ACHN (cell line): Measurements from ENCODE around the gene SPTBN1.

ENCODE experiments used
- DNase-seq: peaks from one replicate; pipeline ENCODE4 v3.0.0-alpha.2; 2015
- in situ Hi-C: cut with HindIII; loops from 2 replicates; pipeline ENCODE4 v1.10.0; 2017; ENCODE audit warnings: low sequenced_read_pairs, low pct_ligation_motif_present, low pct_unique_long_range_greater_than_20kb

SPTBN1 gene

DNA sequence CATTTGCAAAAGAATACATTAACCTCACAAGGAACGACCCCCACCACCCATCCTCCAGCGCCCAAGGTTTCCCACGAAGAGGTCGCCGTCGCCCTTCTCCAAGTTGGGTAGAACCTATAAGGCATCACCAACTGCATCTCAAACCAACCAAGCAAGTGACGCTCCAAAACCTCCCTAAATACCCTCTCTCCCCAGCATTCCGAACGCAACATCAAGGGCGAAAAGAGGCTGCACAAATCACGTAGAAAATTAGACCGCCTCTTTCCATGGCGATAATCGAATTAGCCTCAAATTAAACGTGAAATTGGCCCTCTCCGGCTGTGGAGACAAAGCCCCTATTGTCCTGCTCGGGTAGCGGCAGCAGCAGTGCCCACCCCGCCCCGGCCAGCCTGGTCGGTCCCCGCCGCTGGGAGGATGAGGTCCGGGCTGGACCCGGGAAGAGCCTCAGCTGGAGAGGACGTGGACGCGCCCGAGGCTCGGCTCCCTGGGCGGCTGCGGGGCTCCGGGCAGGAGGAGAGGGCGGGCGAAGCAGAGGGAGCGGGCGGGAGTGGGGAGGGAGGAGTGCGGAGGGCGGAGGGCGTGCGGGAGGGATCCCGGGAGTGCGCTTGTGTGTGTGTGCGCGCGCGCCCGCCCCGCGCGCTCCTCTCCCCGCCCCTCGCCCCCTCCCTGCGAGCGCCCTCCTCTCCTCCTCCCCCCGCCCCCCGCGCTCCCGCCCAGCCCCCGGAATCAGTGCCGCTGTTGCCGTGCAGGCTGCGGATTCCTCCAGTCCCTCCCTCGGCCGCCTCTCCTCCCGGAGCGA is at the start of gene SPTBN1:
TSS of gene SPTBN1 (plus strand) at position 765 of the 799 bp plus-strand sequence. CDS start 70,092 bp downstream, outside the sequence.
- in situ Hi-C loops: no loop called here
- peak; percentile 88 for DNase-seq

- DNase-seq: no peak
- in situ Hi-C loops: no loop called here
These were observed 48.4 kb upstream of the SPTBN1 start for GRCh38 chr2:54407693-54408092.

DNA sequence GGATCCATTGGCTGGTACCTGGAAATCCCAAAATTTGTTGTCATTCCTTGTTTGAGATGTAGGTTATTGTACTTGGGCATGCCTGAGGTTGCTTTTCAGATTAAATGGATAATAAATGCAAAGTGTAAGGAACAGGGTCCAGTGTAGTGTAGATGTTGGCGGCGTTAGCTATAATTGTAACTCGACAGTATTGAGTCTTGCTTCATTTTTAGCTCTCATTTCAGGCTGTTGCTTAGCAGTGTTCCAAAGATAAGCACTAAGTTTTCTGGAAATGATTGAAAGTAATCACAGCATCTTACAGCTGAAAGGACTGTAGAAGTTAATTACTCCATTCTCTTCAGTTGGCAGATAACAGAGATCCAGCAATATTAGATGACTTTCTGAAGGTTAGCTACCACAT is 47.8 kb upstream of the SPTBN1 start:
- in situ Hi-C loops: no loop called here
- no peak for DNase-seq

DNA sequence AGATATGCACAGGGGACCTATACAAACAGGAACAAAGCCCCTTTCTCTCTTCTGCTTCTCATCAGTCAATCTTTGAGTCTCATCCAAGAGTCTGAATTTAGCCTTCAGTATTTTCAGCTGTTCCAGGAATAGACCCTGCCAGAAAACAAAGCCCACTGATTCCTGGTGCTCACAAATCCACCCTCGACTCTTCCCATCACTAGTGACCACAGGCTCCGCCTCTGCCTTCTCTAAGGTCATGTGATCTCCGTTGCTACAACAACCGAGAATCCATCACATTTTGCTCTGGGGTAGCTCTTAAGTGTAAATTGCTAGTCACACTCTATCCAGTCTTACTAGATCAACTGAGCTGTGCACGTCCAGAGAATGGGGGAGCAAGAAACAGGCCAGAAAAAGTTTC is 46.4 kb upstream of the SPTBN1 start:
- DNase-seq: no peak
- in situ Hi-C loops: no loop called here

- in situ Hi-C loops: no loop called here
- no peak for DNase-seq
These were observed 44.2 kb upstream of the SPTBN1 start for GRCh38 chr2:54411801-54412354.

GRCh38 chr2:54416166-54416813 is 39.8 kb upstream of the SPTBN1 start:
- in situ Hi-C loops: no loop called here
- DNase-seq: no peak

DNA sequence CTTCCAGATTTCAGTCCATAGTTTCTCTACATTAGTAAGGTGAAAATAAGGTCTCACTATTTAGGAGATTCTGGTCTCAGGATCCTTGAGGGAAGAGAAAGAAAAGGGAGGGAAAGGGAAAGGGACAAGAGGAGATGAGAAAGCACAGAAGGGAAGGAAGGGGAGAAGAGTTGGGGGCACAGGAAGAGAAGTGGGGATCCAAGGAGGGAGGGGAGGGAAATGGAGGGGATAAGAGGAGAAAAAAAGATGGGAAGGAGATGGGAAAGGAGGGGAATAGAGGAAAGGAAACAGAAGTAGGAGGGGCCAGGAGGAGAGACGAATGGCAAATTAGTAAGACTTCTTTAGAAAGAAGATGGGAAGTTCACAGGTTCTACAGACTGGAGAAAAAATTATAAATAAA is 39.2 kb upstream of the SPTBN1 start:
- DNase-seq: no peak
- in situ Hi-C loops: no loop called here

DNA sequence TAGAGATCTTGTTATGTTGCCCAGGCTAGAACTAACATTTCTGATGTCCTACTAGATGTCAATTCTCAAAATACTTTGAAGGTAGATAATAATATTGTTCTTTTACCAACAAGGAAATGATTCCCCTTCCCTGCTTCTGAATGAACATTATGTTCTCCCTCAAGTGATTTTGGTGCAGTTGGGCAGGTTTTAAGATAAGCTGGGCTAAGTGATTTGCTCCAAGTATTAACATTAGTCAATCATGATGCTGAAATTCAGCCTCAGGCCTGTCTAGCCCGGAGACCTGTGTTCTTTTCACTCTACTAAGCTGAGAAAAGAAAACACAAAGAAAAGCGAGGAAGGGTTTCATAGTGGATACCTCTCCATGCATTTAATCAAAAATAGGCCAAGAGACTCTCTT is 38.5 kb upstream of the SPTBN1 start:
- in situ Hi-C loops: no loop called here
- DNase-seq: no peak

GRCh38 chr2:54419388-54419787 is 36.7 kb upstream of the SPTBN1 start:
- in situ Hi-C loops: no loop called here
- no peak for DNase-seq

- no peak for DNase-seq
- in situ Hi-C loops: no loop called here
These were observed 36.1 kb upstream of the SPTBN1 start for GRCh38 chr2:54419855-54420523.

GRCh38 chr2:54420524-54421172 is 35.5 kb upstream of the SPTBN1 start:
- in situ Hi-C loops: no loop called here
- no peak for DNase-seq

DNA sequence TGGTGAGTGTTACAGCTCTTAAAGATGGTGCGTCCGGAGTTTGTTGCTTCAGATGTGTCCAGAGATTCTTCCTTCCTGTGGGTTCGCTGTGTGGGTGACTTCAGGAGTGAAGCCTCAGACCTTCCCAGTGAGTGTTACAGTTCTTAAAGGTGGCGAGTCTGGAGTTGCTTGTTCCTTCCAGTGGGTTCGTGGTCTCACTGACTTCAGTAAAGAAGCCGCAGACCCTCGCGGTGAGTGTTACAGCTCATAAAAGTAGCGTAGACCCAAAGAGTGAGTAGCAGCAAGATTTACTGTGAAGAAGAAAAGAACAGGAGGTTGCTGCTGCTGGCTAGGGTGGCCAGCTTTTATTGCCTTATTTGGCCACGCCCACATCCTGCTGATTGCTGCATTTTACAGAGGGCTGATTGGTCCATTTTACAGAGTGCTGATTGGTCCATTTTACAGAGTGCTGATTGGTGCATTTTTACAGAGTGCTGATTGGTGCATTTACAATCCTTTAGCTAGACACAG is 34.0 kb upstream of the SPTBN1 start:
- no peak for DNase-seq
- in situ Hi-C loops: no loop called here

DNA sequence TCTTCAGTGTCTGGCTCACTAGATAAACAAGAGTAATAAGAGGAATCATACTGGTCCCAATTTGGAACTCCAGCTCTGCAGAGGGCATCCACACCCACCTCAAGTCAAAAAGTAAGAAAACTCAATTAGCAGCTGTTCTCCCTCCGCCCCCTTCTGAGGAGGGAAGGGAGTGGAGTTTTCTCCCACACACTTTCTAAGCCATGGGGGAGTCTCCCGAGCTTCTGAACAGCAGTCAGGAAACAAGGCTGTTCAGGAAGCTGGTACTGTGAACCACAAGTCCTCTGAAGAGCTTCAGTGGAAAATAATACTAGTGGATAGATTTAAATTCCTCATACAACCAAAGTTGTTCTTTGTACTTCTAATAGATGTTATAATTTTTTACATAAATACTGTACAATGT is 32.9 kb upstream of the SPTBN1 start:
- in situ Hi-C loops: no loop called here
- DNase-seq: no peak

- in situ Hi-C loops: no loop called here
- DNase-seq: no peak
These were observed 31.5 kb upstream of the SPTBN1 start for GRCh38 chr2:54424555-54425163.

- in situ Hi-C loops: no loop called here
- DNase-seq: no peak
These were observed 27.9 kb upstream of the SPTBN1 start for GRCh38 chr2:54428108-54428831.

GRCh38 chr2:54429054-54429453 is 27.1 kb upstream of the SPTBN1 start:
- in situ Hi-C loops: no loop called here
- no peak for DNase-seq

GRCh38 chr2:54429811-54430551 is 26.1 kb upstream of the SPTBN1 start:
- in situ Hi-C loops: no loop called here
- no peak for DNase-seq
